Testis (tissue), 3 donors: Measurements from ENCODE around the gene MPP4. TPM values are rescaled to one million over a fixed set of nuclear protein-coding genes. Genes with fewer than 3 reads are reported as not detected.

Experiments used
- DNase-seq: peaks from one replicate; pipeline ENCODE4 v3.0.0-alpha.2; 2019
- H3K27ac ChIP-seq, 2 donors: fragments of 200-600 bp; sonication (generic); one replicate each; pipeline ENCODE4 v1.5.1; 2019
- H3K27me3 ChIP-seq: fragments of 200-600 bp; sonication (generic); one replicate; pipeline ENCODE4 v1.5.1; 2019
- H3K36me3 ChIP-seq: fragments of 200-600 bp; sonication (generic); one replicate; pipeline ENCODE4 v1.5.1; 2017; ENCODE audit warnings: low read depth; ENCODE audit errors: missing control alignments
- H3K4me1 ChIP-seq: fragments of 200-600 bp; sonication (generic); one replicate; pipeline ENCODE4 v1.5.1; 2019
- H3K4me3 ChIP-seq, 2 donors: fragments of 200-600 bp; sonication (generic); one replicate each; pipeline ENCODE4 v1.5.1; 2017 to 2019
- H3K9me3 ChIP-seq: fragments of 200-600 bp; sonication (generic); one replicate; pipeline ENCODE4 v1.5.1; 2017
- POLR2A ChIP-seq: fragments of 450-650 bp; IDR thresholded peaks from one replicate; pipeline ENCODE4 v1.6.1; 2017; ENCODE audit warnings: antibody characterized with exemption, mild to moderate bottlenecking, moderate library complexity
- WGBS, 2 donors: methylation state at CpG; one replicate each; pipeline ENCODE4 v1.1.5; 2018; 5-methylcytosine and 5-hydroxymethylcytosine counted together
- intact Hi-C: fragments of 100-400 bp; cut with DNase I; formaldehyde crosslinking; loops from one replicate; pipeline ENCODE4 v1.15.1; 2023; ENCODE audit warnings: low total_unique reads
- polyA plus RNA-seq: library from polyadenylated mRNA; stranded (reverse); fragments of 350-450 nt; fragmentation: Illumina TruSeq; extraction: RNeasy Lipid Tissue Mini Kit (QIAGEN cat#74804); gene quantifications from one replicate; pipeline ENCODE4 v1.2.3, GENCODE V29; 2014; ENCODE audit warnings: low read depth, low replicate concordance; ENCODE audit not compliant: insufficient read depth
- total RNA-seq, 2 donors: library from RNA; depleted of rRNA; stranded (reverse); fragments of >200 nt; gene quantifications; one replicate each; pipeline ENCODE4 v1.2.3, GENCODE V29; 2016
- TF ChIP-seq, protein P1 (sequence below), 3 experiments: fragments of 450-650 bp in 2 of 3; fragments of 200-600 bp in 1 of 3; sonication (generic) in 1 of 3; IDR thresholded peaks; one replicate each; pipeline ENCODE4 v1.5.1; 2016 to 2019; ENCODE audit warnings: antibody characterized with exemption in 3 of 3, mild to moderate bottlenecking in 2 of 3, moderate library complexity in 1 of 3

MPP4 gene
- total and polyA plus RNA-seq, 3 donors from 2014 or later: 0.28 TPM; not detected in 2

DNA sequence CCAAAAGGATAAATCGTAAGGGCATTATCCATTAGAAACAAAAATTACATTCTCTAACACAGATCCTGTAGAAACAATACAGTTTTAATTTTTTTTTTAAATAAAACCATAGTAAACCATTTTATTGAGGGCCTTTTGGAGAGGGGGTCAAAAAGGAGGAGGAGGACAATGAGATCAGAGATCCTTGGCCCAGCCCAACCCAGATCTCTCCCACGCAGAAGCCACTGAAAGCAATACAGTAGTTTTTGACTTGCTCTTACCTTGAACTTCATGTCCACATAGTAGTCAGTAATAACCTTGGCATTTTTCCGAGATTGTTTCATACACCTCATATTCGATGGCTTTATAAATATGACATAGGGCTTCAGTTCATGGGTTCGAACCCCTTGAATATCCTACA lies 51.0 kb downstream of the MPP4 start:
- Histone ChIP-seq H3K4me1 (peaks cover 2% of the 10 kb centered on the region), H3K36me3 (no peaks in the 10 kb centered on the region), H3K27me3 (no peaks in the 10 kb centered on the region), H3K27ac (no peak overlapping the region), H3K9me3 (no peaks in the 10 kb centered on the region), H3K4me3 (no peak overlapping the region)
- intact Hi-C loops: no loop called here
- DNase-seq: no peak
- no peak for TF ChIP-seq POLR2A
- TF ChIP-seq, protein P1, sequence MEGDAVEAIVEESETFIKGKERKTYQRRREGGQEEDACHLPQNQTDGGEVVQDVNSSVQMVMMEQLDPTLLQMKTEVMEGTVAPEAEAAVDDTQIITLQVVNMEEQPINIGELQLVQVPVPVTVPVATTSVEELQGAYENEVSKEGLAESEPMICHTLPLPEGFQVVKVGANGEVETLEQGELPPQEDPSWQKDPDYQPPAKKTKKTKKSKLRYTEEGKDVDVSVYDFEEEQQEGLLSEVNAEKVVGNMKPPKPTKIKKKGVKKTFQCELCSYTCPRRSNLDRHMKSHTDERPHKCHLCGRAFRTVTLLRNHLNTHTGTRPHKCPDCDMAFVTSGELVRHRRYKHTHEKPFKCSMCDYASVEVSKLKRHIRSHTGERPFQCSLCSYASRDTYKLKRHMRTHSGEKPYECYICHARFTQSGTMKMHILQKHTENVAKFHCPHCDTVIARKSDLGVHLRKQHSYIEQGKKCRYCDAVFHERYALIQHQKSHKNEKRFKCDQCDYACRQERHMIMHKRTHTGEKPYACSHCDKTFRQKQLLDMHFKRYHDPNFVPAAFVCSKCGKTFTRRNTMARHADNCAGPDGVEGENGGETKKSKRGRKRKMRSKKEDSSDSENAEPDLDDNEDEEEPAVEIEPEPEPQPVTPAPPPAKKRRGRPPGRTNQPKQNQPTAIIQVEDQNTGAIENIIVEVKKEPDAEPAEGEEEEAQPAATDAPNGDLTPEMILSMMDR (IDR thresholded peaks at IDR 0.05): no peak
- 63 to 70% methylated on average over 5 of the region's 5 CpGs for WGBS, 2 donors

- WGBS, 2 donors: 20 to 27% methylated on average over 8 of the region's 8 CpGs
- no peaks in the 10 kb centered on the region for H3K9me3 ChIP-seq
- no peaks in the 10 kb centered on the region for H3K36me3 ChIP-seq
- DNase-seq: peak; percentile 34
- peaks cover 6% of the 10 kb centered on the region for H3K4me1 ChIP-seq
- TF ChIP-seq POLR2A: no peak
- TF ChIP-seq, protein P1 (IDR thresholded peaks at IDR 0.05): no peak
- H3K27ac ChIP-seq: peak overlapping the region; percentile 94
- no peaks in the 10 kb centered on the region for H3K27me3 ChIP-seq
- H3K4me3 ChIP-seq: peak overlapping the region; percentile 80 to 93
- intact Hi-C loops: no loop called here
Measured at GRCh38 chr2:201644001-201644400, 54.4 kb downstream of the MPP4 start.

- H3K9me3 ChIP-seq: no peaks in the 10 kb centered on the region
- peak; percentile 61 for DNase-seq
- TF ChIP-seq, protein P1 (IDR thresholded peaks at IDR 0.05): no peak
- TF ChIP-seq POLR2A: no peak
- peak within 1 kb of the TSS; percentile 80 to 93 for H3K4me3 ChIP-seq
- no peaks in the 10 kb centered on the region for H3K27me3 ChIP-seq
- H3K27ac ChIP-seq: peak within 1 kb of the TSS; percentile 94
- H3K36me3 ChIP-seq: no peaks in the 10 kb centered on the region
- intact Hi-C loops: no loop called here
- 1 to 2% methylated on average over 3 to 38 of the region's 41 CpGs for WGBS, 2 donors
- H3K4me1 ChIP-seq: peaks cover 6% of the 10 kb centered on the region
Measured at GRCh38 chr2:201643216-201643890, 55.1 kb downstream of the MPP4 start, which contains the start of gene TMEM237. Gene TMEM237 (minus strand): TSS chr2:201643503. CDS start chr2:201643400, 103 bp downstream.

DNA sequence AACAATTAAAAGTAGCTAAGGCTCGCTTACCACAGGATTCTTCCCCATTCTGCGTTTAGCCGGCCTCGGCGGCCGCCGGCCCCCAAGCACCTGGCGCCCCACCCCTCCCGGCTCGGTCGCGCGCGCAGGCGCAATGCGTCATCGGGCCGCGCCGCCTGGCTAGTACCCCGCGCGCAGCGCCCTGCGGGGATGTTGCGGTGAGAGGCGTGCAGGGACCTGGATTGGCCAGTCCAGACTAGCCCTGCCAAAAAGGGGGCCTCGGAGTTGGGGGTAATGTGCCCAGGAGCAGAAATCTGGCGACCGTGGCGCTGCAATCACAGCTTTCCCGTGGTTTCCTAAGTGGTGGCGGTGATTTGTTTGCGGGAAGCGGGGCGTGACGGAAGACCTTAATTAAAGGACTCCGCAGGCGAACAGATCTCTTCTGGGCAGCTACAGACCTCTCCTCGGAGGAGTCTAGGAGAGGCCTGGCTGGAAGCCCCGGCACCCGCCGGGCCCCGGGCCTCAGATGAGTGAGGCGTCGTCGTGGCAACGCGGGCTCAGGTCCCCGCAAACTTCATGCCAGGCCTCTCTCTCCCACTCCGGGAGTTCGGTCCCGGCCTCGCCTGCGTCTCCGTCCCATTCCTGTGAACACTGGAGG lies 55.7 kb downstream of the MPP4 start:
- H3K27ac ChIP-seq: peak overlapping the region; percentile 94
- H3K27me3 ChIP-seq: no peaks in the 10 kb centered on the region
- no peaks in the 10 kb centered on the region for H3K9me3 ChIP-seq
- peaks cover 4% of the 10 kb centered on the region for H3K4me1 ChIP-seq
- no peaks in the 10 kb centered on the region for H3K36me3 ChIP-seq
- TF ChIP-seq, protein P1 (IDR thresholded peaks at IDR 0.05): no peak
- no peak for TF ChIP-seq POLR2A
- peak; percentile 88 for DNase-seq
- intact Hi-C loops: no loop called here
- H3K4me3 ChIP-seq: peak overlapping the region; percentile 80 to 93
- 0 to 1% methylated on average over 1 to 56 of the region's 56 CpGs for WGBS, 2 donors
